GM19468 (cell line): Measurements from ENCODE around the gene PPP1R26.
"Not testable (repeated sequence)": the region's sequence is repeated elsewhere in the genome, so short reads cannot be mapped to it uniquely, and the experiment has no call there.

Source experiments
- ATAC-seq: cut with Tn5 transposase; IDR thresholded peaks from one replicate; pipeline ENCODE4 v1.9.1; 2021; ENCODE audit warnings: mild to moderate bottlenecking, moderate library complexity, moderate number of reproducible peaks; ENCODE audit not compliant: unreplicated experiment; ENCODE audit errors: extremely low read depth

Gene PPP1R26

DNA sequence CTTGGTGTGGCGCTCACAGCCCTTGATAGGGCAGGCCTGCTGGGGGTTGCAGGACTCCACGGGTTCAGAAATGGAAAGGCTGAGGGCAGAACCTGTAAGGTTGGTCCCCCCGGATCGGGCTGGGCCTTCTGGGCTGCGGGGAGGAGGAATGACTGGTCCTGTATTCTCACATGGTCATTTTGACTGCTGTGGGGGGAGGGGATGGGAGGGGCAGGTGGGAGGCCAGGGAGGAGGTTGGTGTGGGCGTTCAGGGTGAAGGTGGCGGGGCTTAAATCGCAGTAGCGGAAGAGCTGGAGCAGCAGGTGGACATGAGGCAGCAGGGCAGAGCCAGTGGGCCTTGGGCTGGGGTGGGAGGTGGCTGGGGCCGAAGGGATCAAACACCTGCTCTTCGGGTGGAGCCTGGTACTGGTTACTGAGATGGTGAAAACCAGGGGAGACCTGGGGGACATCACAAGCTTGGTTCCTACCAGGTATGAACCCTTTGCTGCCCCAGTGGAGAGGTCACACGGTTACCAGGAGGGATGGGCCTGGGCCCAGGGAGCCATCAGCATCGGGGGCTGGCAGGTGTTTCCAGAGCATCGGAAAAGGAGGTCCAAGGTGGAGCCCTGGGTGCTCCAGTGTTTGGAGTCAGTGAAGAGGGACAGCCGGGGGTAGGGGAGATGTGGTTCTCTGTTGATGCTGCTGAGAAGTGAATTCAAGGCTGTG lies 22.7 kb downstream of the PPP1R26 start:
- ATAC-seq: no peak

DNA sequence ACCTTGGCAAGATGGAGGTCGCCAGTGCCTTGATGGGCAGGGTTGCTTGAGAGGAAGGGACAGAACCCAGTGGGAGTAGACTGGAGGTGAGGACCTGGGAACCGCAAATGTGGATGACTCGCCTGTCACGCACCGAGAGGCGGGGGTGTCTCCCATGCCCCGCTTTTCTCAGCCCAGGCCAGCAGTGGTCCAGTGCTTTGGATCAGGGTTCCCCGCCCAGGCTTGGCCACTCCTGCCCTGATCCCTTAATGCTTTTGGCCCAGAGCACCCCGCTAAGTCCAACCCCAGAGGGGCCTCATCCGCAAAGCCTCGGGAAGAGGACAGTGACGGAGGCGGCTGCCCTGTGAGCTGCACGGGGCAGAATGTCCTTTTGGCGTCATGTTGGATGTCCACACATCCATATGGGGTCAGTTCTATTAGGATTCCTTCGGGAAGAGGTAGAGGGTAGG lies 23.3 kb downstream of the PPP1R26 start:
- no peak for ATAC-seq

DNA sequence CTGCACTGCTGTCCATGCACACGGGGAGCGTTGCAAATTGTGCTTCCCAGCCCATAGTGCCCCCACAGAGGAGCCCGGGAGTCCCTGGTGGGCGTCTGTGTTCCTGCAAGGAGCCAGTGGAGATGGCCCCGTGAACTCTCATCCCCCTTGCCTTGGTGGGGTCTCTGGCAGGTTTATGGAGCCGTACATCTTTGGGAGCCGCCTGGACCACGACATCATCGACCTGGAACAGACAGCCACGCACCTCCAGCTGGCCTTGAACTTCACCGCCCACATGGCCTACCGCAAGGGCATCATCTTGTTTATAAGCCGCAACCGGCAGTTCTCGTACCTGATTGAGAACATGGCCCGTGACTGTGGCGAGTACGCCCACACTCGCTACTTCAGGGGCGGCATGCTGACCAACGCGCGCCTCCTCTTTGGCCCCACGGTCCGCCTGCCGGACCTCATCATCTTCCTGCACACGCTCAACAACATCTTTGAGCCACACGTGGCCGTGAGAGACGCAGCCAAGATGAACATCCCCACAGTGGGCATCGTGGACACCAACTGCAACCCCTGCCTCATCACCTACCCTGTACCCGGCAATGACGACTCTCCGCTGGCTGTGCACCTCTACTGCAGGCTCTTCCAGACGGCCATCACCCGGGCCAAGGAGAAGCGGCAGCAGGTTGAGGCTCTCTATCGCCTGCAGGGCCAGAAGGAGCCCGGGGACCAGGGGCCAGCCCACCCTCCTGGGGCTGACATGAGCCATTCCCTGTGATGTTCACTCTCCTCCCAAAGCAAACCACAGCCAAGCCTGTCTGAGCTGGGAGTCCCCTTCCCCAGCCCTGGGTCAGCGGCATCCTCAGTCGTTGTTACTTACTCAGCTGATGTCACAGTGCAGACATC lies 24.0 kb downstream of the PPP1R26 start:
- ATAC-seq: no peak

DNA sequence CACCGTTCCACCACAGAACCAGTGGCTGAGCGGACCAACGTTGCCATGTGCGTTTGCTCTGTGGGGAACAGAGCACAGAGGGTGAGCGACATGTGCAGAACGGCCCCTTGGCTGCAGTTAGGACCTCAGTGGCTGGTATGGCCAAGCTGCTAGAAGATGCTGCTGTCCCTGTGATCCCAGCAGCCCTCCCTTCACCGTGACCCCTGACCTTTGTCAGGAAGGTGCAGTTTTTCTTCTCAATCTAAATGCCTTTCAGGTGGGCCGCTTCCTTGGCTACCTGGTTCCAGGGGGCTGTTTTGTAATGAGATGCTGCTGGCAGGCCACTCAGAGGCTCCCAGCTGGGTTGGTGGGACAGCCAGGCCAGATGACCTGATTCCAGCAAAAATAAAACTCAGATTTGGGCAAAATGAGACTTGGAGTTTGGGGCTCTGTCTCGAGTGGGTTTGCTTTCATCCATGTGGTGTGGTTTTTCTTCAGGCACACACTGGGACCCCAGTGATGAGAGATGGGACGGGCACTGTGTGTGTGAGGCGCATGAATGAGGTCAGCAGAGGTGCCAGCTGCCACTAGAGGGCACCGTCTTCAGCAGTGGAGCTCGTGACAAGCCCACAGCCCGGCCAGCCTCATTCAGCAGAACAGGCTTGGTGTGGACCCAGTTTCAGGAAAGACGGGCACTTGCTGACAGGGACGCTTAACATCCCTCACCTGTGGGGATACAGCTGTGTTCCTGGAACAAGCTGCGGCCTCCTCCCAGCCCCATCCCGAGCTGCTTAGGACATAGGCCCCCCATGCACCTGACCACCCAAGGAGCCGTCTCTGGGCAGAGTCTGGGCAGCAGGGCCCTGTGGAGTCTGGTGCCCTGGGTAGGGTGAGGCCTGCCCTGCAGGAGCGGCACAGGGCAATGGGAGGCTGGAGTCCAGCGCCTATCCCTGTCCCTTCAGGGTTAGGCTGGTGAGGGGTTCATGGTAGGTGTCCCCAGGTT lies 25.0 kb downstream of the PPP1R26 start:
- no peak for ATAC-seq

DNA sequence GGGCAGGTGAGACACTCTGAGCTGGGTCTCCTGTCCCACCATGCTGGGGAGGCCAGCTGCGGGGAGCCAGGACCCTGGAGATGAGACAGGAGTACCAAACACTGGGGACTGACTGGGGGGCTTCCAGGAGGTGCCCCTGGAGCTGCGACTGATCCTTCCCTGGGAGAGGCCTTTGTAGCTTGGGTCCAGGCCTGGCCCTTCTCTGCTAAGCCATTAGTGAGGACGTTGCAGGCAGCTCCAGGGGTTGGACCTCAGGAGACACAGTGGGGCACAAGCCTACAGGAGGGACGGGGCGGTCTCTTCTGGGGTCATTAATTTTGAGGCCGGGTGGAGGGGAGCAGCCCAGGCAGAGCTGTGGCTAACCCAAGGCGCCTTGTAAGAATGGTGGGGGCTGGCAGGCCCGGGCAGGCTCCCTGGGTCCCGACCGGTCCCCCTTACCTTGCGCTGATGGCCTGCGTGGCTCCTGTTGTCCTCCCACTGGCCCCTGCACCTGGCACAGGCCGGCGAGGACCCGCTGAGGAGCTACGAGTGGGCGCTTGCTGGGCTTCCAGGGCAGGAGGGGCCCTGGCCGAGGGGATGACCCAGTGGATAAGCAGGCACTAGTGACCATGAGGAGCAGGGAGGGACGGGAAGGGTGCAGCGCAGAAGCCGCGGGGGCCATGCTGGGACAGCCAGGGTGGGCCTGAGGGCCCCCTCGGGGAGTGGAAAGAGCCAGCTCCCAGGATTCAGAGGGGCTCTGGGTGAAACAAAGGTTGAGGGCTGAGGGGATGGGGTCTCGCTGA lies 26.0 kb downstream of the PPP1R26 start:
- no peak for ATAC-seq

DNA sequence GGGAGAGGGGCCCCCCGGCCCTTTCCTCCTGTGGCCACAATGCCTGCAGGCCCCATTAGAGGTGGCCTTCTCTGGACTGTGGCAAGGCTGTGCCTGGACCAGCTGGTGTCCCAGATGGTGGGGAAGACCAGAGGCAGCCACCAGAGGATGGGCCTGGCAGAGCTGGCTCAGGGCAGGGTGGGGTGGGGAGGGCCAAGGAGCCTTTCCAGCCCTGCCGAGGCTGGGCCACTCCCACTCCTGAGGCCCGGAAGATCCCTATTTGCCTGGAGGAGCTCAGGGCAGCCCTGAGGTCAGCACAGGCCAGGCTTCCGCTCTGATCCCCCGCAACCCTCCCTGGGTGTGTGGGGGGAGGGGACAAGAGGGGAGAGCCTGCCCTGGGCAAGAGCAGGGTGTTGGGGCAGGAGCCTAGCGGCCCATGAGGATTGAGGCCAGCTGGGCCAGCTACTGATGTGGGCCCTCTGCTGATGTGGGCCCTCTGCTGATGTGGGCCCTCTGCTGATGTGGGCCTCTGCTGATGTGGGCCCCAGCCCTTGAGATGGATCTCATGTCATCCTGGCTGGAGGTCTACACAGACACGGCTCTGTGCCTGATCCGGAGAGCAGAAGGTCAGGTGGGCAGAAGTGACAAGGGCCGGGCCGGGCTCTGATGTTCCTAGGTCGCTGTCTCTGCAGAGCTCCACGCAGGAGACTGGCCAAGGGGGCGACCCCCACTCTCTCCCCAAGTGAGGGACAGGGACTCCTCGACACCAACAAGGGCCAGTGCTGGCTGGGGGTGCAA lies 26.9 kb downstream of the PPP1R26 start:
- no peak for ATAC-seq

DNA sequence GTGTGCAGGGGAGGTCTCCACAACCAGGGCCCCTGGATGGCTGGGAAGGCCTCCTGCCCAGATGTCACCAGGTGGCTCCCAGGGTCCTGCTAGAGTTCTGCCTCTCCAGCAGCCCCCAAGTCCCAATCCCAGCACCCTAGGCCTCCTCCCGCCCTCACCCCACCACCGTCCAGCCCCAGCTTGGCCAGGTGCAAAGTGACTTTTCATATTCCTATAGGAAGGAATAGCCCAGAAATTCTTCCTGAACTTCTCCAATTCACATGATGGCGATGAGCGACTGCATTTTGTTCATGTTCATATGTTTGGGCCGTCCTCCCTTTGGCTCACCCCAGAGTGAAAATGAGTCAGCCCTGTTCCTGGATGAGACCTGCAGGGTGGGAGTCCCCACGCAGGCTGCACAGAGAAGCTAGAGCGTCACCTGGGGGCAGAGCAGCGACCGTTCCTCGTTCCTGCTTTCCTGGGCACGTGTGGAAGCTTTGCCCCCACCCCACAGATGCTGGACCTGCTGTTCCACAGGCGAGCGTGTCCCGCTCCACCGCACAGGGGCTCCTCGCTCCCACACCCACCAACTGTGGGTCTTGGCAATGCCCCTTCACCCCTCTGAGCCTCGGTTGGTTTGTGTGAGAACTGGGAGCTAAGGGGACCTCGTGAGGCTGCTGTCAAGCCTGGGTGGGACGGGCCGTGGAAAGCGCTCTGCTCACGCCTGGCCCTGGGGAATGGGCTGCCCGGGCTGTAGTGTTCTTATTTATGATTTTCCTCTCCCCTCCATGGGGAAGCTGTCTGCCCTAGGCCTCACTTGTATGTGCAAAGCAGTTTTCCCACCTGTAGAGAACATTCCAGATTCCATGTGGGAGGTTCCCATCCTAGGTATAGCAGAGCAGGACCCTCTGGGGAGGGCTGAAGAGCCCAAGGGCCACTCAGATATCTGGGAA lies 27.8 kb downstream of the PPP1R26 start:
- ATAC-seq: no peak

DNA sequence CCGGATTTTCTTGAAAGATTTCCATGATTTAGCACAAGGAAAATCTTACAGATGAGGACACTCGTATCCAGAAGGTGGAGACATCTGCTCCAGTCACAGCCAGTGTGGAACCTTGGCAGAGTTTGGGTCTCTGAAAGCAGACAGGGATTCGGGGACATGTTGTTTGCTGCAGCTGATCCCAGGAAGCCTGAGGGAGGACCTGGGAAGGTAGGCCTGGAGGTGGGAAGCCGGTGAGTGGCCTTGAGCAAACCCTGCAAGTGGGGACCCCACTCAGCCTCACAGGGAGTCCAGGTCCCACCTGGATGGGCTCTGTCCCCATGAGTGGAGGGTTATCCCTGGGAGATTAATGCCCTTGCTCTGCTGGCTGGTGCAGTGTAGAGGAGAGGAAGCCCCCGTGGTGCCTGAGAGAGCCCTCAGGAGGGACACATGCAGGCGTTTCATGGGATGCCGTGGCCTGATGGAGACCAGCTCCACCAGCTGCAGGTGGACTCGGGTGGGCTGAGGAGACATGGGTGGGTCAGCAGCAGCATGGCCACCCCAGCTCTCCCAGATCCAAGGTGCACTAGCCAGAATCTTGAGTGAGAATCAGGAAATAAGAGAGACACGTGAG lies 28.7 kb downstream of the PPP1R26 start:
- ATAC-seq: no peak

DNA sequence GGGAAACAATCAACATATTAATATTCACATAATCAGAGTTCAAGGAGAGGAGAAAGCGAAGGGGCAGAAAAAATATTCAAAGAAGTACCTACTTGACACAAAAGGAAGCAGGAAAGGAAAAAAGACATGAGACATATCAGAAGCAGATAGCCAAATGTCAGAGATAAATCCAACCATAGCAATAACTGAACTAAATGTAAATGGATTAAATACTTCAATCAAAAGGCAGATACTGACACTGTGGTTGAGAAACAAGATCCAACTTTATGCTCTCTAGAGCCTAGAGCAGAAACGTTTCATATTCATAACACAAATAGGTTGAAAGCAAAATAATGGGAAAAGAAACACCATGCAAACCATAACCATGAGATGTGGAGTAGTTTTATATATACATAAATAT lies 29.9 kb downstream of the PPP1R26 start:
- no peak for ATAC-seq

DNA sequence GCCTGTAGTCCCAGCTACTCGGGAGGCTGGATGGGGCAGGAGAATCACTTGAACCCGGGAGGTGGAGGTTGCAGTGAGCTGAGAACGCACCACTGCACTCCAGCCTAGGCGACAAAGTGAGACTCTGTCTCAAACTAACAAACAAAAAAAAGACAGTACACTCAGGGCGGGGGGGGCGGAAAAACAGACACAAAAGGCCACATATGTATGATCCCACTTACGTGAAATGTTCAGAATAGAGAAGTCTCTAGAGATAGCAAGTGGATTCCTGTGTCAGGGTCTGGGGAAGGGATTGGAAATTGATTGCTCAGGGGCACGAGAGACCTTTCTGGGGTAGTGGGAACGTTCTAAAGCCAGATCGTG lies 32.6 kb downstream of the PPP1R26 start:
- no peak for ATAC-seq

DNA sequence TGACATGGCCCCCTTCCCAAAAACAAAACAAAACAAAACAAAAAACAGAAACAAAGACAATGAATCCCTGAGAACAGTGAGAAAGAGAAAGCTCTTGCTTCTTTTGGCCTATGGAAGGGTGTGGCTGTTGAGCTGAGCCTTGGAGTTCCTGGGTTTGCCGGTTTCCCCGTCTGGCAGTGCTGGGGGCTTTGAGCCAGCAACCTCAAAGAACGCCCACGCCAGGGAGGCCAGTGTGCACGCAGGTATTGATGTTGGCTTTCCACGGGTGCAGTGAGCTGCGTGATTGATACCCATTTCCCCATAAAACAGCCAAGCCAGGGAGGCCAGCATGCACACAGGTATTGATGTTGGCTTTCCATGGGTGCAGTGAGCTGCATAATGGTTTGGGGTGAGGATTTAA lies 33.3 kb downstream of the PPP1R26 start:
- ATAC-seq: no peak

DNA sequence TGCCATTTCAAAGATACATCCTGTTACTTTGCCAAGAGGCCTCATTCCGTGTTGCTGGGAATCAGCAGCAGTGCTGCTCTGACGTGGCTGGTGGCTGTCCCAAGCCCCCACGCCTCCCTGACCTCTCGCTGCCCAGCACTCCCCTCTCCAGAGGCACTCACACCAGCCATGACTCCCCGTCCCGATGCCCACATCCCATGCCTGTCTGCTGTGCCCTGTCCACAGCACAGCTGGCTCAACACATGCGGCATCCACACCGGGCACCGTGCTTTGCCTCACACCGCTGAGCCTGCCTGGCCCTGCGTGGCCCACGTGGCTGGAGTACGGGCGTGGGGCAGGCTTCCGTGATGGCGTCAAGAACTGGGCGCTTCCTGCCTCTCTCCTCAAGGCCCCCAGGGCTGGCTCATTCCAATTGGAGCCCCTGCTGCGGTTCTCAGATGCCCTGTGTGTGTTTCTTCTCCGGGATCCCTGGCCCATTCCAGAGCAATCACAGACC lies 33.8 kb downstream of the PPP1R26 start:
- ATAC-seq: no peak

DNA sequence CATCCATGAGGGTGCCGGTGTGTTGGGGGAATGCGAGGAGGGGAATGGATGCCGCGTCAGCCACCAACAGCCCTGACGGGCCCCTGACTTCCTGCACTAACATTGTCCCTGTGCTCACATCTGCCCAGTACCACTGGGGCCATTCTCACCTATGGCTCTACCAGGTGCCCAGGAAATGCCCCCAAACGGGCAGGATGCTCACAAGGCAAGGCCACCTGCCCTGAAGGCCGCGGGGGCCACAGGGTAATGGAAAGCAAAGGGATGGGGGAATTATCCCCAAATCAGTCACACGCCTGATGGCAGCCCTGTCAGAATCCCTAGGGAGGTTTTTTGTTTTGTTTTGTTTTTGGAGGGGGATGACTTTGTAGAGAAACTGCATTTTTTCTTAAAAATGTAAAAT lies 34.3 kb downstream of the PPP1R26 start:
- not testable (repeated sequence) for ATAC-seq

DNA sequence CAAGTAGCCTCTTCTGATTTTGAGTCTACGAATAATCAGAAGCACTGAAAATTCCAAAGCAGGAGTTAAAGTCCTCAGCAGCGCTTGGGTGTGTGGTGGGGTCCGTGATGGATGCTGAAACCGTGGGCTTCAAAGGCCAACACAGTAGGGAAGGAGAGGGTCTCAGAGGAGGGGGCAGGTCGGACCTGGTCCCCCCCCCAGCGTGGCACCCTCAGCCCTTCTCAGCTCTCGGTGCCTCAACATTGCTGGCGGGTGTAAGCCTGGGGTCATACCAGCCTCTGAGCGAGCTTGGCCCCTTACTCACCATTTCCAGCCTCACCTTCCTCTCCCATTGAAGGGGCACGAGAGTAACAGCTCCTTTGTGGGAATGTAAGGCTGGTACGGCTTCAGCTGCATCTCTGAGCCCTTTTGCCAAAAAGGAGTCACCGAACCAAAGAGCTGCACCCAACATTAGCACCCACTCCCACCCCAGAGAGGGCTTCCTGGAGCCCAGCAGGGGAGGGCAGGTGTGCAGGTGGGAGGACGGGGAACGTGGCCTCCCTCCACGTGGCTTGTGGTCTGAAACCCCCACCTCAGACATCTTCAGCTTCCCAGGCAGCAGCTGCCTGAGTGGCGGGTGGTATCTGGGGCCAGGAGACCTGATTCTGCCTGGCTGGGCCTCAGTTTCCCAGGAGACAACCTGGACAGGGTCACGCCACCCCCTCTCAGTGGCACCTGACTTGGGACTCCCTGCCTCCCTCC lies 34.9 kb downstream of the PPP1R26 start:
- no peak for ATAC-seq

DNA sequence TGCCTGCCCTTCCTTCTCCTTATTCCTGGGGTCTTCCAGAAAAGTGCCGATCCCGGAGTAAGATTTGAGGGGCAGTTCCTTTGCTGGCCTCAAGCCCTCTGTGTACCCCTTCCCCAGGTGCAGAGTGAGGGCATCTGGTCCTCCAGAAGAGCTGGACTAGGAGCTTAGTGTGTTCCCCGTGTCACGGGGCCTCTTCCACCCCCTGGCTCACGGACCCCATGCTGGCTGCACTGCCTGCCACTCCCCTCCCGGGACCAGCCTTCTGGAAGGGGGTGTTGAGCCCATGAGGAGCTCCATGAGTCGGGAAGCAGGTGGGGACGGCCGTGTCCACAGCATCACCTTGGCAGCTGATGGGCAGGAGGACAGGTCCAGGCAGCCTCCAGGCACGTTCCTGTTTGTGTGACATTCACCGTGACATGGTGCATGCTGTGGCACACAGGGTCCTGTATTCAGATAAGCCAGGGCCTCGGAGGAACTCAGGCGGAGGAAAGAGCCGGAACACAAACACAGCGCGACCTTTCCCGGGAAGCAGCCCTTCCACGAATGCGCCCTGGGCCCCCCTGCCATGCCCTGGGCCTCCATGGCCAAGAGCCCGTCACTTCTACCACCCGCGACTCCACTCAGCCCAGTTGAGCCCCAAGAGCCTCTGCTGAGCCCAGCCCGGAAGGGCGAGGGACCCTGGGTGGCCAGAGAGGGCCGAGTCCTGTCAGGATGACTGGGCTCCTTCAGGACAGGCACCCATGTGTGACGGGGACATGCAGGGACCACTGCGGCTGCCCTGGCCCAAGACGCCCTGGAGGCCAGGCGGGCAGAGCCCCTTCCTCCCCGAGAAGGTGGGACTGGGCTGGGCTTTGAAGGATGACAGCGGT lies 35.7 kb downstream of the PPP1R26 start:
- ATAC-seq: no peak
